Spleen (tissue), 11 donors: ENCODE results near the gene E2F8. TPM values are rescaled to one million over a fixed set of nuclear protein-coding genes. Genes with fewer than 3 reads are reported as not detected.

Experiments
- DNase-seq: peaks from one replicate; pipeline ENCODE4 v3.0.0-alpha.2; 2020
- H3K27ac ChIP-seq, 8 donors: fragments of 200-600 bp; sonication (generic) in 7 of 8; 1 replicate in 4 of 8; 2 replicates in 4 of 8; pipeline versions ENCODE4 v1.5.0 to v1.8.0; 2016 to 2021; ENCODE audit warnings: inconsistent platforms in 4 of 8, mild to moderate bottlenecking in 4 of 8, moderate library complexity in 1 of 8
- H3K27me3 ChIP-seq, 7 donors: fragments of 200-600 bp; sonication (generic) in 6 of 7; replicated peaks in 1 of 7; 1 replicate in 4 of 7; 2 replicates in 3 of 7; pipeline versions ENCODE4 v1.5.0 to v1.8.0; 2016 to 2021; ENCODE audit warnings: inconsistent platforms in 3 of 7, mild to moderate bottlenecking in 1 of 7
- H3K36me3 ChIP-seq, 6 donors: fragments of 200-600 bp; sonication (generic) in 5 of 6; 1 replicate in 4 of 6; 2 replicates in 2 of 6; pipeline versions ENCODE4 v1.5.0 to v1.8.0; 2016 to 2021; ENCODE audit warnings: inconsistent platforms in 2 of 6
- H3K4me1 ChIP-seq, 6 donors: fragments of 200-600 bp; sonication (generic) in 5 of 6; 1 replicate in 3 of 6; 2 replicates in 3 of 6; pipeline versions ENCODE4 v1.5.0 to v1.8.0; 2016 to 2021; ENCODE audit warnings: inconsistent platforms in 3 of 6
- H3K4me3 ChIP-seq, 8 donors: fragments of 200-600 bp; sonication (generic) in 7 of 8; 1 replicate in 4 of 8; 2 replicates in 4 of 8; pipeline versions ENCODE4 v1.5.0 to v1.8.0; 2016 to 2021; ENCODE audit warnings: inconsistent platforms in 4 of 8, mild to moderate bottlenecking in 4 of 8, moderate library complexity in 2 of 8
- H3K9me3 ChIP-seq, 8 donors: fragments of 200-600 bp; sonication (generic) in 7 of 8; 1 replicate in 4 of 8; 2 replicates in 4 of 8; pipeline versions ENCODE4 v1.5.0 to v1.8.0; 2016 to 2021; ENCODE audit warnings: inconsistent platforms in 4 of 8
- POLR2A ChIP-seq, 3 donors: fragments of 450-650 bp; IDR thresholded peaks; one replicate each; pipeline ENCODE4 v1.5.1; 2017; ENCODE audit warnings: antibody characterized with exemption in 3 of 3, mild to moderate bottlenecking in 1 of 3
- POLR2AphosphoS5 ChIP-seq, 3 donors: sonication (generic); formaldehyde crosslinking; IDR thresholded peaks; one replicate each; pipeline ENCODE4 v1.5.1; 2017; ENCODE audit warnings: antibody characterized with exemption in 3 of 3
- WGBS, 5 donors: extraction: QIAGEN DNeasy Blood & Tissue Kit in 3 of 5; methylation state at CpG; one replicate each; pipeline versions ENCODE4 v1.1.5 to v1.1.7; 2013 to 2018; 5-methylcytosine and 5-hydroxymethylcytosine counted together
- intact Hi-C: fragments of 100-400 bp; cut with DNase I; formaldehyde crosslinking; loops from one replicate; pipeline ENCODE4 v1.15.0; 2023; ENCODE audit warnings: low total_unique reads
- polyA plus RNA-seq, 3 donors: library from polyadenylated mRNA; stranded (reverse); fragments of 200-250 nt; gene quantifications; one replicate each; pipeline ENCODE4 v1.2.1, GENCODE V29; 2013
- total RNA-seq, 7 donors: library from RNA; depleted of rRNA in 3 of 7; stranded (reverse); fragments of >200 nt in 3 of 7; fragmentation: NEBNext Ultra II Directional in 4 of 7; extraction: Animal tissue kit (Norgen Biotek cat#: 25700) in 4 of 7; gene quantifications; one replicate each; pipeline versions ENCODE4 v1.1.0 to v1.2.1, GENCODE V29; 2016 to 2021
- TF ChIP-seq, protein P1 (sequence below), 11 experiments: fragments of 200-600 bp in 7 of 11; fragments of 450-650 bp in 4 of 11; sonication (generic) in 4 of 11; IDR thresholded peaks in 8 of 11; conservative IDR thresholded peaks in 3 of 11; 1 replicate in 7 of 11; 2 replicates in 4 of 11; pipeline versions ENCODE4 v1.4.0 to v1.8.0; 2016 to 2021; ENCODE audit warnings: antibody characterized with exemption in 11 of 11, inconsistent platforms in 4 of 11, mild to moderate bottlenecking in 1 of 11
- donor health status: healthy with polysubstance abuse.
- donor health status: DM: no; HTN: no; CAD: no; lungs with moderate emphysema.
- donor health status: DM: no; HTN: no; CAD: no.
- donor health status: Bipolar disorder and iron deficiency.
- donor health status: healthy.
- donor health status: DM: no; HTN: no; CAD: no.
- donor health status: DM: yes; HTN: yes; CAD: no.

Gene E2F8
- total and polyA plus RNA-seq, 10 donors = 0.22 to 4.5 (median 1.8) TPM

DNA sequence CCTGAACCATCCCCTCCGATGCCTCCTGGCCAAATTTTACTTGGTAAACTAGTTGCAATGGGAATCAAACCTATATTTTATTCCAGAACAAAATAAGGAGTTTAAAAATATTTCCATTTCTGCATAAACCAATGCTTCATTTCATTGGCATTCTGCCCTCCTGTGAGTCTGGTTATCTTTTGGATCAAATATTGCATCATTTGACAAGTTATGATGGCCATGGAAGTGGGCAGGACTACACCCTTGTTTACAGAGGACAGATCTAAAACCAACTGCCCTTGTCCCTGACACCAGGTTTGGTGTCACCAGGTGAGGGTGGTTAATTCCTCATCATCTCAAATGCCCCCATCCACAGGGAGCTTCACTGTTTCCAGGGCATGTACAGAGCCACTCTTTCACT, 28.2 kb upstream of the E2F8 start:
- Histone ChIP-seq H3K27ac (no peak overlapping the region), H3K27me3 (peaks cover 0 to 24% (median 0%) of the 10 kb centered on the region in 7 donors), H3K4me3 (no peak overlapping the region), H3K9me3 (peaks cover 0 to 6% (median 0%) of the 10 kb centered on the region in 8 donors), H3K4me1 (no peaks in the 10 kb centered on the region), H3K36me3 (no peaks in the 10 kb centered on the region)
- TF ChIP-seq POLR2A (IDR thresholded peaks at IDR 0.05) = no peak
- WGBS, 5 donors = 84 to 93% (median 88%) methylated on average over 1 of the region's 1 CpG
- intact Hi-C loops = no loop called here
- no peak for DNase-seq

DNA sequence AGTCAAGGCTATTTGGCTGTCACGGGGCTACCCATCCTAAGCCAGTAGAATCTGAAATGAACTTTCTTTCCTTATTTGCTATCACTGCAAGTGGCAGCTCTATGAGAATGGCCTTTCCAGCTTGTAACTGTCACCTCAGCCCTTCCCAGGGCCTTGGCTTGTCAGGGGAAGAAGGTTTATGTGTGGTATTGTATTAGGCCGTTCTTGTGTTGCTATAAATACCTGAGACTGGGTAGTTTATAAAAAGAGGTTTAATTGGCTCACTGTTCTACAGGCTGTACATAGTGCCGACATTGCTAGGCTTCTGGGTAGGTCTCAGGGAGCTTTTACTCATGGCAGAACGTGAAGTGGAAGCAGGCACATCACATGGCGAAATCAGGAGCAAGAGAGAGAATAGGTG, 26.8 kb upstream of the E2F8 start:
- peaks cover 0 to 6% (median 0%) of the 10 kb centered on the region in 8 donors for H3K9me3 ChIP-seq
- no peak overlapping the region for H3K4me3 ChIP-seq
- H3K36me3 ChIP-seq = no peaks in the 10 kb centered on the region
- H3K4me1 ChIP-seq = no peaks in the 10 kb centered on the region
- no peak for DNase-seq
- H3K27me3 ChIP-seq = peaks cover 0 to 24% (median 0%) of the 10 kb centered on the region in 7 donors
- no peak overlapping the region for H3K27ac ChIP-seq
- TF ChIP-seq, protein P1, sequence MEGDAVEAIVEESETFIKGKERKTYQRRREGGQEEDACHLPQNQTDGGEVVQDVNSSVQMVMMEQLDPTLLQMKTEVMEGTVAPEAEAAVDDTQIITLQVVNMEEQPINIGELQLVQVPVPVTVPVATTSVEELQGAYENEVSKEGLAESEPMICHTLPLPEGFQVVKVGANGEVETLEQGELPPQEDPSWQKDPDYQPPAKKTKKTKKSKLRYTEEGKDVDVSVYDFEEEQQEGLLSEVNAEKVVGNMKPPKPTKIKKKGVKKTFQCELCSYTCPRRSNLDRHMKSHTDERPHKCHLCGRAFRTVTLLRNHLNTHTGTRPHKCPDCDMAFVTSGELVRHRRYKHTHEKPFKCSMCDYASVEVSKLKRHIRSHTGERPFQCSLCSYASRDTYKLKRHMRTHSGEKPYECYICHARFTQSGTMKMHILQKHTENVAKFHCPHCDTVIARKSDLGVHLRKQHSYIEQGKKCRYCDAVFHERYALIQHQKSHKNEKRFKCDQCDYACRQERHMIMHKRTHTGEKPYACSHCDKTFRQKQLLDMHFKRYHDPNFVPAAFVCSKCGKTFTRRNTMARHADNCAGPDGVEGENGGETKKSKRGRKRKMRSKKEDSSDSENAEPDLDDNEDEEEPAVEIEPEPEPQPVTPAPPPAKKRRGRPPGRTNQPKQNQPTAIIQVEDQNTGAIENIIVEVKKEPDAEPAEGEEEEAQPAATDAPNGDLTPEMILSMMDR (IDR thresholded peaks at IDR 0.05 in 8 of 11, conservative IDR thresholded peaks at IDR 0.05 in 3 of 11) = no peak
- TF ChIP-seq POLR2AphosphoS5 (IDR thresholded peaks at IDR 0.05) = no peak
- no peak for TF ChIP-seq POLR2A (IDR thresholded peaks at IDR 0.05)
- WGBS, 5 donors = 76 to 88% (median 84%) methylated on average over 5 of the region's 5 CpGs
- intact Hi-C loops = no loop called here

DNA sequence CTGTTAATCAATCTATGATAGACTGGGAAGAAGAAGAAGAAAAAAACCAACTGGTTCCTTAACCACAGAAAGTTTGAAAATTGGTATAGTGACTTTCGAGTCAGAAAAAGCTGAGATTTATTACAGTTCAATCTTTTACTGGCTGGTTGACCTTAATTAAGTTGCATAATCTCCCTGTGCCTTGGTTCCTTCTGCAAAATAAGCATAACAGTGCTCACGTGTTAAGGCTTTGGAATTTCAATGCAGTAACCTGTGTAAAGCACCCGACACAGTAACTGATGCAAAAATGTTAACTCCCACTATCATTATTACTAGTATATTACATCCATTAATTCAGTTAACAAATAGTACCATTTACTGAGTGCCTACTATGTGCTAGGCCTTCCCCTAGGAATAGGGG, 22.6 kb upstream of the E2F8 start:
- H3K4me3 ChIP-seq = no peak overlapping the region
- WGBS, 5 donors = 53 to 75% (median 61%) methylated on average over 3 of the region's 3 CpGs
- H3K27ac ChIP-seq = no peak overlapping the region
- no peaks in the 10 kb centered on the region for H3K9me3 ChIP-seq
- H3K36me3 ChIP-seq = no peaks in the 10 kb centered on the region
- TF ChIP-seq POLR2A (IDR thresholded peaks at IDR 0.05) (no peak), POLR2AphosphoS5 (IDR thresholded peaks at IDR 0.05) (no peak)
- TF ChIP-seq, protein P1 (IDR thresholded peaks at IDR 0.05 in 8 of 11, conservative IDR thresholded peaks at IDR 0.05 in 3 of 11) = no peak
- H3K4me1 ChIP-seq = peaks cover 0 to 6% (median 0%) of the 10 kb centered on the region in 6 donors
- H3K27me3 ChIP-seq = peaks cover 0 to 8% (median 0%) of the 10 kb centered on the region in 7 donors
- no peak for DNase-seq
- intact Hi-C loops = loop anchor here (5.0 kb wide), 1 partner anchor 289 kb away; no protein-coding TSS in a partner anchor

DNA sequence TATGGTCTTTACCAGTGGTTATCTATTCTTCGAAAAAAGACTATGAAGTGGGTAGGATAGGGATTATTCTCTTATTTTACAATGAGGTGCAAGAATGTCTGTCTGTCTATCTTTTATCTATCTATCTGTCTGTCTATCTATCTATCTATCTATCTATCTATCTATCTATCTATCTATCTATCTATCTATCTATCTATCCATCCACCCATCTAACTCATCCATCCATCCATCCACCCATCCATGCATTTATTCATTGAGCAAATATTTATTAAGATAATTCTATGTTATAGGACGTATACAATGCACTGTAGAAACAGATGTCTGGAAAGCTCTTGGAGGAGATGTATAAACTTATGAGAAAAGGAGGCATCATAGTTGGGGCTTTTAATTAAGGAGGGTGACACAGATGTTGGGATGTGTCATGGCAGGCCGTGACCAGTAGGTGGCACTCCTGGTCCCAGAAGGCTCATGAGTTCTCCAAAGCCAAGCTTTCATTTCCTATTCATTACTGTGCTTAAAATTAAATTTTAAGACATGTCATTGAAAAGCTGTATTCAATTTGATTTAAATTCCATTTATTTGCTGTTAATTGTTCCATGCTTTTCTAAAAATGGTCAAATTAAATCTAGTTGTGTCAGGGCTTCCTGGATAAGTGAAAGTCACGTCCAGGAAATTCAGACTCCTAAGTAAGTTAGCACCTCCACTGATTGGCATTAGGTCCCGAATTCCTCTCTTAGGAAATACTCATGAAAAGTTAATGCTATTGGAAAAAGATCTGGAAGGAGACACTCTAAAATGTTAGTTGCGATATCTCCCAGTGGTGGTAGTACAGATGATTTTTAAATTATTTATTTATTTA, 19.0 kb upstream of the E2F8 start:
- H3K9me3 ChIP-seq = no peaks in the 10 kb centered on the region
- no peaks in the 10 kb centered on the region for H3K27me3 ChIP-seq
- peaks cover 0 to 6% (median 0%) of the 10 kb centered on the region in 6 donors for H3K4me1 ChIP-seq
- no peak overlapping the region for H3K27ac ChIP-seq
- H3K4me3 ChIP-seq = peak overlapping the region in 3 of 8 donors; percentile 6 to 54 (median 11)
- intact Hi-C loops = loop anchor here (5.0 kb wide), 1 partner anchor 293 kb away; no protein-coding TSS in a partner anchor
- DNase-seq = peak; percentile 88
- 44 to 51% (median 48%) methylated on average over 6 of the region's 6 CpGs for WGBS, 5 donors
- TF ChIP-seq POLR2AphosphoS5 (IDR thresholded peaks at IDR 0.05) = no peak
- TF ChIP-seq, protein P1 (IDR thresholded peaks at IDR 0.05 in 8 of 11, conservative IDR thresholded peaks at IDR 0.05 in 3 of 11) = peak; percentile 63 to 94 (median 87)
- no peak for TF ChIP-seq POLR2A (IDR thresholded peaks at IDR 0.05)
- no peaks in the 10 kb centered on the region for H3K36me3 ChIP-seq
